SK-N-SH treated with all-trans-retinoic acid at 6 μM for 48 hours (cell line): ENCODE data around the gene S100B.

Source experiments
- ATAC-seq: fragments of 200-7000 bp; cut with Tn5 transposase; 3 replicates; pipeline ENCODE4 v1.9.1; 2020; ENCODE audit warnings: mild to moderate bottlenecking, moderate library complexity
- ARNTL ChIP-seq: fragments of 450-650 bp; formaldehyde crosslinking; IDR thresholded peaks from 2 replicates; pipeline ENCODE4 v1.5.0; 2020; ENCODE audit warnings: low read depth, mild to moderate bottlenecking, moderate library complexity, borderline replicate concordance
- BACH2 ChIP-seq: fragments of 250-450 bp; sonication (Bioruptor Pico); IDR thresholded peaks from 2 replicates; pipeline ENCODE4 v1.9.0; 2021; ENCODE audit warnings: mild to moderate bottlenecking, borderline replicate concordance
- CSDC2 ChIP-seq: fragments of 250-450 bp; sonication (Bioruptor Pico); IDR thresholded peaks from 2 replicates; pipeline ENCODE4 v1.5.0; 2020; ENCODE audit warnings: mild to moderate bottlenecking, moderate library complexity
- ESRRG ChIP-seq: fragments of 250-450 bp; sonication (Bioruptor Pico); IDR thresholded peaks from 2 replicates; pipeline ENCODE4 v1.6.1; 2021; ENCODE audit warnings: mild to moderate bottlenecking
- GLIS3 ChIP-seq: fragments of 250-450 bp; sonication (Bioruptor Pico); IDR thresholded peaks from 2 replicates; pipeline ENCODE4 v1.5.0; 2020; ENCODE audit warnings: mild to moderate bottlenecking, moderate library complexity
- ISL1 ChIP-seq: fragments of 250-450 bp; sonication (Bioruptor Pico); IDR thresholded peaks from 2 replicates; pipeline ENCODE4 v2.1.2; 2022; ENCODE audit warnings: mild to moderate bottlenecking, moderate library complexity
- PPARA ChIP-seq: fragments of 250-450 bp; sonication (Bioruptor Pico); IDR thresholded peaks from 2 replicates; pipeline ENCODE4 v1.5.0; 2020; ENCODE audit warnings: mild to moderate bottlenecking, borderline replicate concordance
- SNAI2 ChIP-seq: fragments of 250-450 bp; sonication (Bioruptor Pico); IDR thresholded peaks from 2 replicates; pipeline ENCODE4 v1.5.0; 2020; ENCODE audit warnings: mild to moderate bottlenecking, moderate library complexity
- TCF4 ChIP-seq: fragments of 250-450 bp; sonication (Bioruptor Pico); IDR thresholded peaks from 2 replicates; pipeline ENCODE4 v1.8.0; 2021; ENCODE audit warnings: mild to moderate bottlenecking, moderate library complexity, borderline replicate concordance
- TOX ChIP-seq: fragments of 250-450 bp; sonication (Bioruptor Pico); IDR thresholded peaks from 2 replicates; pipeline ENCODE4 v1.8.0; 2021; ENCODE audit warnings: mild to moderate bottlenecking, moderate library complexity, borderline replicate concordance
- ZC3H10 ChIP-seq: fragments of 250-450 bp; sonication (Bioruptor Pico); IDR thresholded peaks from 2 replicates; pipeline ENCODE4 v1.5.1; 2021; ENCODE audit warnings: mild to moderate bottlenecking, moderate library complexity
- ZFP3 ChIP-seq: fragments of 250-450 bp; sonication (Bioruptor Pico); IDR thresholded peaks from 2 replicates; pipeline ENCODE4 v1.5.0; 2020; ENCODE audit warnings: mild to moderate bottlenecking, moderate library complexity
- ZFP30 ChIP-seq: fragments of 450-650 bp; formaldehyde crosslinking; IDR thresholded peaks from 2 replicates; pipeline ENCODE4 v1.5.0; 2022; ENCODE audit warnings: mild to moderate bottlenecking, moderate library complexity
- ZNF565 ChIP-seq: fragments of 450-650 bp; formaldehyde crosslinking; conservative IDR thresholded peaks from 2 replicates; pipeline ENCODE4 v1.5.0; 2020; ENCODE audit warnings: low read depth, mild to moderate bottlenecking, moderate library complexity
- ZNF70 ChIP-seq: fragments of 450-650 bp; formaldehyde crosslinking; IDR thresholded peaks from 2 replicates; pipeline ENCODE4 v1.5.0; 2020; ENCODE audit warnings: mild to moderate bottlenecking, moderate library complexity
- ZNF8 ChIP-seq: fragments of 450-650 bp; formaldehyde crosslinking; IDR thresholded peaks from 2 replicates; pipeline ENCODE4 v1.5.0; 2020; ENCODE audit warnings: mild to moderate bottlenecking, moderate library complexity
- TF ChIP-seq, protein P1 (sequence below): fragments of 250-450 bp; sonication (Bioruptor Pico); IDR thresholded peaks from 2 replicates; pipeline ENCODE4 v1.8.0; 2021; ENCODE audit warnings: low read depth, mild to moderate bottlenecking, moderate library complexity, borderline replicate concordance
- TF ChIP-seq, protein P2 (sequence below): fragments of 250-450 bp; sonication (Bioruptor Pico); IDR thresholded peaks from 2 replicates; pipeline ENCODE4 v1.5.0; 2020; ENCODE audit warnings: mild to moderate bottlenecking, moderate library complexity
- TF ChIP-seq, protein P3 (sequence below): fragments of 250-450 bp; sonication (Bioruptor Pico); IDR thresholded peaks from 2 replicates; pipeline ENCODE4 v1.5.1; 2021; ENCODE audit warnings: mild to moderate bottlenecking, moderate library complexity
- TF ChIP-seq, protein P4 (sequence below): fragments of 250-450 bp; sonication (Bioruptor Pico); IDR thresholded peaks from 2 replicates; pipeline ENCODE4 v1.5.1; 2020; ENCODE audit warnings: low read depth, mild to moderate bottlenecking, moderate library complexity
- TF ChIP-seq, protein P5 (sequence below): fragments of 250-450 bp; sonication (Bioruptor Pico); IDR thresholded peaks from 2 replicates; pipeline ENCODE4 v1.8.0; 2020; ENCODE audit warnings: mild to moderate bottlenecking, moderate library complexity, borderline replicate concordance

S100B gene

DNA sequence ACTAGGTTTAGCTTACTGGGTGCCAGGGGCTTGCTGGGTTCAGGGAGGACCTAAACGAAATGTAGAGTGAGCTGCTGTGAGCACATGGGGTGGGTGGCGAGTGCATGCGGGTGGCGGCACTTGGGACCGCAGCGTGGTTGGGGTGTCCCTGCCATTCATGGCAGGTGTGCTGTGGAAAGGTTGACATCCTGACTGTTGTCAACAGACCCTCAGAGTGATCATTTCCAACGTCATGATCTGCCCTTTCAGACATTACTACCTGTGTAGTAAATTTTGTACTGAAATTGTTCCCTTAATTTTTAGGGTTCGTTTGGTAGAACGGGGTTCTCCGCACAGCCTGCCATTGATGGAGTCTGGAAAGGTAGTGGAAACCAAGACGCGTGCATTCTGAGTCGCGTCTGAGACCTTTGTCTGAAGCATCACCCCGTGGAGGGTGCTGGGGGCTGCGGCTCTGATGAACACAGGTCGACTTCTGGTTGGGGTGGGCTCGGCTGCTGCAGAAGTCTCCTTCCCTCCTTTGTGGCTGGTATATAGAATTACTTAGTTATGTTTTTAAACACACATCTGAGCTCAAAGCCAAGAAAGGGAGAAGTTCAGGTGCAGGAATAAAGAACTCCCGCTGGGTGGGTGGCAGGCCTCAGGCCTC lies 43.3 kb downstream of the S100B start (continued):
- TF ChIP-seq, protein P1, sequence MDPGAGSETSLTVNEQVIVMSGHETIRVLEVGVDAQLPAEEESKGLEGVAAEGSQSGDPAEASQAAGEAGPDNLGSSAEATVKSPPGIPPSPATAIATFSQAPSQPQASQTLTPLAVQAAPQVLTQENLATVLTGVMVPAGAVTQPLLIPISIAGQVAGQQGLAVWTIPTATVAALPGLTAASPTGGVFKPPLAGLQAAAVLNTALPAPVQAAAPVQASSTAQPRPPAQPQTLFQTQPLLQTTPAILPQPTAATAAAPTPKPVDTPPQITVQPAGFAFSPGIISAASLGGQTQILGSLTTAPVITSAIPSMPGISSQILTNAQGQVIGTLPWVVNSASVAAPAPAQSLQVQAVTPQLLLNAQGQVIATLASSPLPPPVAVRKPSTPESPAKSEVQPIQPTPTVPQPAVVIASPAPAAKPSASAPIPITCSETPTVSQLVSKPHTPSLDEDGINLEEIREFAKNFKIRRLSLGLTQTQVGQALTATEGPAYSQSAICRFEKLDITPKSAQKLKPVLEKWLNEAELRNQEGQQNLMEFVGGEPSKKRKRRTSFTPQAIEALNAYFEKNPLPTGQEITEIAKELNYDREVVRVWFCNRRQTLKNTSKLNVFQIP (CRISPR knock-in tag) = no peak
- TF ChIP-seq ARNTL (CRISPR knock-in tag) (no peak), BACH2 (CRISPR knock-in tag) (no peak), ZFP3 (CRISPR knock-in tag) (no peak), PPARA (CRISPR knock-in tag) (no peak)

DNA sequence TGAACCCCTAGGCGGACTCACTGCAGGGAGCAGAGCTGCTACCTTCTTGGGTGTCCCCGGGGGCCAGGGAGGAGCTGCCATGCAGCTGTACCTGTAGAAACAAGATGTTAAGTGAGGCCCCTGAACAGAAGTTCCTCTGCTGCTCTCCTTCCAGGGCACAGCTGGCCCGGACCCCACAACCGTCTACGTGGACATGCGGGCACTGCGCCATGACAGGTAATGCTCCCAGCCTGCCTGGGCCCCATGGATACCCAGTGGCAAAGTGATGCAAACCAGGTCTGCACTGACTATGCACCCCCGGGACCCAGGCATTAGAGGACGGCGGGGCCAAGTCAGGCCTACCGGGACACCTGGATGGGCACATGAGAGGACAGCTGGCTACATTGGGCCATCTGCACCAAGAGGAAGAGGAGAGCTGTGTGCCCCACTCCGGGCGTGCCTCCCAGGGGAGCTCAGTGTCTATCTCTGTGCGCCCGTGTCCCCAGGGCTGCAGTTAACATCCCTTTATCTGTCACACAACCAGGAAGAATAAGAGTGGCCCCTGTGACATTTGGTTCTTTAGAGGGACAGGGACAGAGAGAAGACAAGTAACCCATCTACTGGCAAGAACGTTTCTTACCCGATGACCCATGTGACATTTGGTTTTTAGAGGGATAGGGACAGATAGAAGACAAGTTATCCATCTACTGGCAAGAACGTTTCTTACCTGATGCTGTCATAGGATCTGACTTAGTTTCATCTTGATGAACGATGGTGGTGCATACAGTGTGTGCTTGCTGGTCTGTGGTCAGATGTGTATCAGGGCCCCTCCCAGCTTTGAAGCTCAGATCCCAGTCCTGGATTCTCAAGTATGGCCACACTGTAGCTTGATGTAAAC lies 44.1 kb downstream of the S100B start:
- ATAC-seq = no peak
- TF ChIP-seq TOX (CRISPR knock-in tag) = no peak
- TF ChIP-seq, protein P2, sequence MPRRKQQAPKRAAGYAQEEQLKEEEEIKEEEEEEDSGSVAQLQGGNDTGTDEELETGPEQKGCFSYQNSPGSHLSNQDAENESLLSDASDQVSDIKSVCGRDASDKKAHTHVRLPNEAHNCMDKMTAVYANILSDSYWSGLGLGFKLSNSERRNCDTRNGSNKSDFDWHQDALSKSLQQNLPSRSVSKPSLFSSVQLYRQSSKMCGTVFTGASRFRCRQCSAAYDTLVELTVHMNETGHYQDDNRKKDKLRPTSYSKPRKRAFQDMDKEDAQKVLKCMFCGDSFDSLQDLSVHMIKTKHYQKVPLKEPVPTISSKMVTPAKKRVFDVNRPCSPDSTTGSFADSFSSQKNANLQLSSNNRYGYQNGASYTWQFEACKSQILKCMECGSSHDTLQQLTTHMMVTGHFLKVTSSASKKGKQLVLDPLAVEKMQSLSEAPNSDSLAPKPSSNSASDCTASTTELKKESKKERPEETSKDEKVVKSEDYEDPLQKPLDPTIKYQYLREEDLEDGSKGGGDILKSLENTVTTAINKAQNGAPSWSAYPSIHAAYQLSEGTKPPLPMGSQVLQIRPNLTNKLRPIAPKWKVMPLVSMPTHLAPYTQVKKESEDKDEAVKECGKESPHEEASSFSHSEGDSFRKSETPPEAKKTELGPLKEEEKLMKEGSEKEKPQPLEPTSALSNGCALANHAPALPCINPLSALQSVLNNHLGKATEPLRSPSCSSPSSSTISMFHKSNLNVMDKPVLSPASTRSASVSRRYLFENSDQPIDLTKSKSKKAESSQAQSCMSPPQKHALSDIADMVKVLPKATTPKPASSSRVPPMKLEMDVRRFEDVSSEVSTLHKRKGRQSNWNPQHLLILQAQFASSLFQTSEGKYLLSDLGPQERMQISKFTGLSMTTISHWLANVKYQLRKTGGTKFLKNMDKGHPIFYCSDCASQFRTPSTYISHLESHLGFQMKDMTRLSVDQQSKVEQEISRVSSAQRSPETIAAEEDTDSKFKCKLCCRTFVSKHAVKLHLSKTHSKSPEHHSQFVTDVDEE = no peak
- TF ChIP-seq SNAI2 (CRISPR knock-in tag) = no peak
- TF ChIP-seq, protein P3, sequence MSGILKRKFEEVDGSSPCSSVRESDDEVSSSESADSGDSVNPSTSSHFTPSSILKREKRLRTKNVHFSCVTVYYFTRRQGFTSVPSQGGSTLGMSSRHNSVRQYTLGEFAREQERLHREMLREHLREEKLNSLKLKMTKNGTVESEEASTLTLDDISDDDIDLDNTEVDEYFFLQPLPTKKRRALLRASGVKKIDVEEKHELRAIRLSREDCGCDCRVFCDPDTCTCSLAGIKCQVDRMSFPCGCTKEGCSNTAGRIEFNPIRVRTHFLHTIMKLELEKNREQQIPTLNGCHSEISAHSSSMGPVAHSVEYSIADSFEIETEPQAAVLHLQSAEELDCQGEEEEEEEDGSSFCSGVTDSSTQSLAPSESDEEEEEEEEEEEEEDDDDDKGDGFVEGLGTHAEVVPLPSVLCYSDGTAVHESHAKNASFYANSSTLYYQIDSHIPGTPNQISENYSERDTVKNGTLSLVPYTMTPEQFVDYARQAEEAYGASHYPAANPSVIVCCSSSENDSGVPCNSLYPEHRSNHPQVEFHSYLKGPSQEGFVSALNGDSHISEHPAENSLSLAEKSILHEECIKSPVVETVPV (CRISPR knock-in tag) = no peak
- TF ChIP-seq ZC3H10 (CRISPR knock-in tag) = no peak
- TF ChIP-seq, protein P4, sequence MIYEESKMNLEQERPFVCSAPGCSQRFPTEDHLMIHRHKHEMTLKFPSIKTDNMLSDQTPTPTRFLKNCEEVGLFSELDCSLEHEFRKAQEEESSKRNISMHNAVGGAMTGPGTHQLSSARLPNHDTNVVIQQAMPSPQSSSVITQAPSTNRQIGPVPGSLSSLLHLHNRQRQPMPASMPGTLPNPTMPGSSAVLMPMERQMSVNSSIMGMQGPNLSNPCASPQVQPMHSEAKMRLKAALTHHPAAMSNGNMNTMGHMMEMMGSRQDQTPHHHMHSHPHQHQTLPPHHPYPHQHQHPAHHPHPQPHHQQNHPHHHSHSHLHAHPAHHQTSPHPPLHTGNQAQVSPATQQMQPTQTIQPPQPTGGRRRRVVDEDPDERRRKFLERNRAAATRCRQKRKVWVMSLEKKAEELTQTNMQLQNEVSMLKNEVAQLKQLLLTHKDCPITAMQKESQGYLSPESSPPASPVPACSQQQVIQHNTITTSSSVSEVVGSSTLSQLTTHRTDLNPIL (CRISPR knock-in tag) = no peak
- no peak for TF ChIP-seq PPARA (CRISPR knock-in tag)

DNA sequence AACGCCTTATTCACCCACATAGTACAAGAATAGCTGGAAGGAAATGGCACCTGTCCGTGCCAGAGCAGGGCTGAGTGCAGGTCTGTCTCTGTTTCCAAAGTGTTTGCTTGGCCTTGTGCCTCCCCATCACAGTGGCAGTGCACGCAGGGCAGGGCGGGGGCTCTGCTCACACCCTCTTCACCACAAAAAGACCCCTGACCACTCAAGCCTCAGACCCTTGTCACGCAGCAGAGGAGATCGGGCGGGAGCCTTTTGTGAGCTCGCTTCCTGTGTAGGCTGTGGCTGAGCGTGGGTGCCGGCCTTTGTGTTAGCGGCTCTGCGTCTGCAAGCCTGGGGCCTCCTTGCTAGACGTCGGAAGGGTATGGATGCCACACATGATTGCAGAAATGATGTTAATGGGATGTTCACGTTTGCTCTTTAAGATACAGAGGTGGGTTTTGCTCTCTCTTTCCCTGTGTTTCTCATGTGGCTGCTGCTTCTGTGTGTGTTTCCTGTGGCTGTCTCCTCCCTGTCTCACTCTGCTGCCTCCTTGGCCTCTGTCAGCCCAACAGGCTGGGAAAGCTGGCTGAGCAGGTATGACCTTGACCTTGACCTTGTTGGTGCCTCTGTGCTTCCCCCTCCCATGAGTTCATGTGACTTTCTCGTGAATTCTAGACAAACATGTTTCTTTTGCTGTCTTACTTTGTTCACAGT lies 45.4 kb downstream of the S100B start:
- no peak for ATAC-seq
- no peak for TF ChIP-seq ZNF70
- no peak for TF ChIP-seq ZNF565
- TF ChIP-seq ZNF8 (CRISPR knock-in tag) = no peak
- no peak for TF ChIP-seq ESRRG
- TF ChIP-seq PPARA (CRISPR knock-in tag) = no peak
- TF ChIP-seq ZFP3 (CRISPR knock-in tag) = no peak
- no peak for TF ChIP-seq ZFP30 (CRISPR knock-in tag)
- TF ChIP-seq, protein P2 = no peak
- TF ChIP-seq TOX (CRISPR knock-in tag) = no peak
- TF ChIP-seq CSDC2 (CRISPR knock-in tag) = no peak
- no peak for TF ChIP-seq ISL1 (CRISPR knock-in tag)
- TF ChIP-seq, protein P5, sequence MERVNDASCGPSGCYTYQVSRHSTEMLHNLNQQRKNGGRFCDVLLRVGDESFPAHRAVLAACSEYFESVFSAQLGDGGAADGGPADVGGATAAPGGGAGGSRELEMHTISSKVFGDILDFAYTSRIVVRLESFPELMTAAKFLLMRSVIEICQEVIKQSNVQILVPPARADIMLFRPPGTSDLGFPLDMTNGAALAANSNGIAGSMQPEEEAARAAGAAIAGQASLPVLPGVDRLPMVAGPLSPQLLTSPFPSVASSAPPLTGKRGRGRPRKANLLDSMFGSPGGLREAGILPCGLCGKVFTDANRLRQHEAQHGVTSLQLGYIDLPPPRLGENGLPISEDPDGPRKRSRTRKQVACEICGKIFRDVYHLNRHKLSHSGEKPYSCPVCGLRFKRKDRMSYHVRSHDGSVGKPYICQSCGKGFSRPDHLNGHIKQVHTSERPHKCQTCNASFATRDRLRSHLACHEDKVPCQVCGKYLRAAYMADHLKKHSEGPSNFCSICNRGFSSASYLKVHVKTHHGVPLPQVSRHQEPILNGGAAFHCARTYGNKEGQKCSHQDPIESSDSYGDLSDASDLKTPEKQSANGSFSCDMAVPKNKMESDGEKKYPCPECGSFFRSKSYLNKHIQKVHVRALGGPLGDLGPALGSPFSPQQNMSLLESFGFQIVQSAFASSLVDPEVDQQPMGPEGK (CRISPR knock-in tag) = no peak
- no peak for TF ChIP-seq GLIS3 (CRISPR knock-in tag)
- TF ChIP-seq ARNTL (CRISPR knock-in tag) = no peak
- TF ChIP-seq, protein P1 (CRISPR knock-in tag) = no peak
- no peak for TF ChIP-seq TCF4 (CRISPR knock-in tag)
- TF ChIP-seq ZC3H10 (CRISPR knock-in tag) = no peak
